ENCODE data around the gene BST1. TPM values are rescaled to one million over a fixed set of nuclear protein-coding genes. Genes with fewer than 3 reads are reported as not detected.

Gene BST1
- total RNA-seq, 1 donor from 2014 or later: 43.2 TPM

DNA sequence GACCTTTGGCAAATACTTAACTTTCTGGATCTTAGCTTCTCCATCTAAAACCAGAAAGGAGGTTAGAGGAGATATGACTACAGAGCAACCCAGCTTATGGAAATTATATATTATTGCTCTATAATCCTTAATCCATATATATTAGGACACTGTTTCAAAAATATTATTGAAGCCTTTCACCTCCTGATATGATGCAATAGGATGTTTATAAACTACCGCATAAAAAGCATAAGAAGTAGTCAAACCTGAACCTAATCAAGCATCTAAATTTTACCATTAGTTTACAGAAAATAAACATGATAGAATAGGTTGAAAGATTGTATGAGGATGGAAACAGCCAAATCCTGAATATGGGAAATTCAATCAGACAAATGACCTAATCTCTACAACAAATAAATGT lies 26.8 kb upstream of the BST1 start:
- no peak for DNase-seq (ENCODE audit: extremely low read depth, low read depth, low spot score)

GRCh38 chr4:15676899-15677298 lies 26.0 kb upstream of the BST1 start:
- DNase-seq (ENCODE audit: extremely low read depth, low read depth, low spot score): no peak

GRCh38 chr4:15677507-15677988 lies 25.3 kb upstream of the BST1 start:
- no peak for DNase-seq (ENCODE audit: extremely low read depth, low read depth, low spot score)

DNA sequence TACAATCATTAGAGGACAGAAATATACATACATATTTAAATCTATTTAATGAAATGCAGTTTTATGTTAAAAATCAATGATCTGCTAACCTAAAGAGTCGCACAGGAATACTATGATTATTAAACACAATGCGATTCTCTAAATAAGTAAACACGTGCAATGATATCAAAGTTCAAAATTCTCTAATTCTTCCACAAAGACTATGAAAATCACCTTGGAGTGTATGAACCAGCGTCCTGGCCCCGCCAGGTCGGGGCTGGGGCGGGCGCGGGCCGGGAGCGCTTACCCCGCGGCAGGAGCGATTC lies 21.8 kb upstream of the BST1 start:
- DNase-seq (ENCODE audit: extremely low read depth, low read depth, low spot score): no peak

DNA sequence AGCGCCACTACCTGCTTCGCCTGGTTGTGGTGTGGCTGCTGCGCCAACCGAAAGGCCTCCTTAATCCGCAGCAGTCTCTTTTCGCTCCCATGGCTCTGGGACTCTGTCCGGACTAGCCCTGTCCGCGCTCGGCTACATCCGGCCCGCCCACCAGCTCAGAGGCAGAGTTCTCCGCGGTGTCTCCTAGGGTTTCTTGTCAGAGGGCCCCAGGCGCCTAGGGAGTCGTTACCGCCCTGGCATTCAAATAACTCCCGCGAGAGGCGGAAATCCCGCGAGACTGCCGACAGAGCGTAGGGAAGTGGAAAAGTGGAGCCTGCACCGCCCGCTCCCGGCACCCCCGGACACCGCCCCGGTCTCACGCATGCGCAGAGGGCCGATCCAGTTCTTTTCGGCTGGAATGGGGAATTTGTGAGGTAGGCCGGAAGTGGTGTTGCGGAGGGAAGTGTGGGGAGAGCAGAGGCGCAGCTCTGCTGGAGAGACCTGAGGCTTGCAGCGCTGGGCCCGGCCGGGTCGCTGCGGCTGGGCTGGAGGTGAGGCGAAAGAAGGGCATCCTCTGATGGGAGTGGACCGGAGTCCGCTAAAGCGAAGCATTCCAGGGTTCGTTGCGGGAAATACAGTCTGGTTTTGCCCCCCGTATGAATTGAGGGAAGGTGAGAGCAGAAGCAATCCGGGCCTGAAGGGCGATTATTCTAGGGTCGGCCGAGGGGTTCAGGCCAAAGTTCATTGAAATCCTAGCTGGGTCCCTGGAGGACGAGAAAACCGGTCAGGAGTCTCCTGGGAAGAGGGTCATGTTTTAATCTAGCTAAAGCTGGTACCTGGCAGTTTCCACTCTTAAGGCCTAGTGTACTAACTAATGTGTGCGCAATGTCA lies 21.3 kb upstream of the BST1 start, which contains the start of gene FAM200B:
FAM200B (plus strand) TSS at position 456 of the 870 bp plus-strand sequence. CDS start 5,151 bp downstream, outside the sequence.
- peak; percentile 89 for DNase-seq (ENCODE audit: extremely low read depth, low read depth, low spot score)

- no peak for DNase-seq (ENCODE audit: extremely low read depth, low read depth, low spot score)
Measured at GRCh38 chr4:15682242-15683142, 20.4 kb upstream of the BST1 start.

DNA sequence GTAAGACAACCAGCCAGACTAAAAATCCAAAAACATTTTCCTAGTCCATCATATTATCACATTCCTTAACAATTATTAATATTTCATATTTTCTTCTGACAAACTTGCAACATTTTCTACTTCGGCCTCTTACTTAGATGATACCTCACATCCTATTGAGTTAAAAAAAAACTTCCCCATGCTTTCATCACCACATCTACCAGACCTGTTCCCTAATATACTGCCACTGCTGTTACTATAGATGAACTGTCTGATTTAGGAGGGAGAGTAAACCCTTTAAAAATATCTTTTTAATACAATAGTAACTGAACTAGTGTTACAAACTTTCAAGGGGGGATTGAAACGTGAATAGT lies 19.7 kb upstream of the BST1 start:
- no peak for DNase-seq (ENCODE audit: extremely low read depth, low read depth, low spot score)

GRCh38 chr4:15684498-15684897 lies 18.4 kb upstream of the BST1 start:
- DNase-seq (ENCODE audit: extremely low read depth, low read depth, low spot score): no peak

DNA sequence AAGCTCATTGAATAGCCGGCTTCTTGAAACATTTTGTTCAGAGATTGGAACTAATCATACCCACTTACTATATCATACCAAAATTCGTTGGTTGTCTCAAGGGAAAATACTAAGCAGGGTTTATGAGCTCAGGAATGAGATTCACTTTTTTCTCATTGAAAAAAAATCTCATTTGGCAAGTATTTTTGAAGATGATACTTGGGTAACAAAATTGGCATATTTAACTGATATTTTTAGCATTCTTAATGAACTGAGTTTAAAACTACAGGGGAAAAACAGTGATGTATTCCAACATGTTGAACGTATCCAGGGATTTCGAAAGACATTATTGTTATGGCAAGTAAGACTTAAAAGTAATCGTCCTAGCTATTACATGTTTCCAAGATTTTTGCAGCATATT lies 14.8 kb upstream of the BST1 start:
- DNase-seq (ENCODE audit: extremely low read depth, low read depth, low spot score): no peak

GRCh38 chr4:15689540-15689939 lies 13.3 kb upstream of the BST1 start:
- no peak for DNase-seq (ENCODE audit: extremely low read depth, low read depth, low spot score)

GRCh38 chr4:15690020-15690809 lies 12.7 kb upstream of the BST1 start:
- DNase-seq (ENCODE audit: extremely low read depth, low read depth, low spot score): peak; percentile 79

DNA sequence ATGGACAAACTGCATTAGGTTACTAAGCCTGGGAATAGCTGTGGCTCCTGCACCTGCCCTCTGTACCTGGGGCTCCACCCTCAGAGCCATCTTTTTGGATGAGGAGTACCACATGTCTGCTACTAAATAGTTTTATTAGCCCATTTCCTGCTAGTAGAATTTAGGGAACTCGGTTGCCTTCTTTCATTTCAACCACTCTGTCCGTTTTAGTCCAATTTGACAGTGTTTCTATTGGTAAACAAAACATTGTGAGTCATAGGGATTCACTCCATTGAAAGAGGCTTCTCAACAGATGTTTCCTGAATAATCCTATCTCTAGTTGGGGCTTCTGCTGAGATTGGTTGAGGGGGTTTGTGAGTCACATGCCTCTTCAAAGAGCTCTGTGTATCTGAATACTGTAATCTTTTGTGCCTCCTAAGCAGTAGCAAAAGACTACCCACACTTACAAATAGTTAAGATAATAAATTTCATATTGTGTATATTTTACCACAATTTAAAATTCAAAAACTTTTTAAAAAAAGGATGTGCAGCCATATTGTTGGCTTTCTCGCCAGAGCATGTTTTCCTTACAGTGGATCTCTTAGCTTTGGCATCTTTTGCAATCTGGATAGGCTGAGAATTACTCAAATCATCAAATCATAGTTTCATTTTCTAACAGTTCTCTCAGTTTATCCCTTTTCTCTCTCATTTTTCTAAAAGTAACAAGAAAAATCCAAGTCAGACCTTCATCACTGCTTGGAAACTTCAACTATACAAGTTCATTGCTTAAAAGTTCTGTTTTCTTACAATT lies 11.3 kb upstream of the BST1 start:
- no peak for DNase-seq (ENCODE audit: extremely low read depth, low read depth, low spot score)

DNA sequence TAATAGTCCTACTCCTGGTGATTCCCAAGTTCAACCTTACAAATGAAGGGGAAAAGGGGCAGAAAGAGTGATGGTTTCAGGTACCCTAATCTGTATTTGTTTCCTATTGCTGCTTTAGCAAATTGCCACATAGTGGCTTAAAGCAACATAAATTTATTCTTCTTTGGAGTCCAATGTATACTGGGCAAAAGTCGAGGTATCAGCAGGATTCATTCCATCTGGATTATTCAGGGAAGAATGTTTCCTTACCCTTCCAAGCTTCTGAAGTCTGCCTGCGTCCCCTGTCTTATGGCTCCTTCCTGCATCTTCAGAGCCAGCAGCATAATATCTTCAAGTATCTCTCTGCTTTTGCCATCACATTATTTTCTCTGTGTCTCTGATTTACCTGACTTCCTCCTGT lies 10.3 kb upstream of the BST1 start:
- no peak for DNase-seq (ENCODE audit: extremely low read depth, low read depth, low spot score)

DNA sequence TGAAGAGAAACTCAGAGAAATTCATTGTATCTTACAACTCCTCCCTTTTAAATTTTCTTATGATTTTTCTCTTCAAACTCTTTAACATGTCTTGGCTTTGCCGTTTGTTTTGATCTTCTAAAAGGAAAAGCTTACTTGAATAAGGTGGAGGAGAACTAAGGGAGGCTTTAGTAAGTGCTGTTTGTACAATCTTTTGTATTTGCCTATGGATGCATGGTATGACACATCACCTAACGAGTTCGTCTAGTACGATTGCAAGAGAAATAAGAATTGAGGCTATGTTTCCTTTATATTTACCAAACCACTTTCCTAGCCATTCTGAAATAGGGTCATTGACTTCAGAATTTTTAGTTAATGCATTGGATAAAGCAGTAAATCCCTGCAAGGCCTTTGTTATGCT lies 8.4 kb upstream of the BST1 start:
- DNase-seq (ENCODE audit: extremely low read depth, low read depth, low spot score): no peak

- no peak for DNase-seq (ENCODE audit: extremely low read depth, low read depth, low spot score)
Measured at GRCh38 chr4:15695240-15695699, 7.6 kb upstream of the BST1 start.

DNA sequence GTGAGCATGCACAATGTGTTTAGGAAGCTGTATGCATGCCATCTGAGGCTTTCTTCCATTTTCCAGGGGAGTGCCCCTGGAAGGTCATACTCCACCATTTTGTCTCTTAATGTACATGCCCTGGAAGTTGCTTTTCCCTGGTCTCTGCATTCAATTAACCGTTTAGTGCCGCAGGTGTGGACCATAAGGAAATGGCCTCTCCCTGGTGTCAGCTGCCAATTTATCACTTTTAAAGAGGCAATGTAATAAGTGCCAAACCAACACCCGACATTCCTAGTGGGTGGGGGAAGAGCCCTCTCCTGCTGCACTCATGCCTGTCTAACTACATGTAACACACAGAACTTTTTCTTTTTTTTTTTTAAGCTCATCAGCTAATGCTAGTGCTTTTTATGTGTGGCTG lies 7.1 kb upstream of the BST1 start:
- no peak for DNase-seq (ENCODE audit: extremely low read depth, low read depth, low spot score)

DNA sequence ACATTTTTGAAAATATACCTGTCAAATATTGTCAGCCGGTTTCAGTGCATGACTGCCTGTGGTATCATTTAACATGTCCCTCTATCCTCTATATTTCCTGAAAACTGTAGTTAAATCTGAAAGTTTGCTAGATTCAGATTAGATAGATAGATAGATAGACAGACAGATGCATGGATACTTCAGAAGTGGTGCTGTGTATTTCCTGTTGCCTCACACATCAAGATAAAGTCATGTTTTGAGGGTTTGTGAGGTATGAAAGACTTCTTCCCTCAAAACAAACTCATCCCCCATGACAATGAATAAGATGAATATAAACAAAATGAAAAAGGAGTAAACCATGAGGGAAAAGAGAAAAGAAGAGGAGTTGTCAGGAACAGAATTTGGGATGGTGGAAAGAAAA lies 6.0 kb upstream of the BST1 start:
- no peak for DNase-seq (ENCODE audit: extremely low read depth, low read depth, low spot score)

DNA sequence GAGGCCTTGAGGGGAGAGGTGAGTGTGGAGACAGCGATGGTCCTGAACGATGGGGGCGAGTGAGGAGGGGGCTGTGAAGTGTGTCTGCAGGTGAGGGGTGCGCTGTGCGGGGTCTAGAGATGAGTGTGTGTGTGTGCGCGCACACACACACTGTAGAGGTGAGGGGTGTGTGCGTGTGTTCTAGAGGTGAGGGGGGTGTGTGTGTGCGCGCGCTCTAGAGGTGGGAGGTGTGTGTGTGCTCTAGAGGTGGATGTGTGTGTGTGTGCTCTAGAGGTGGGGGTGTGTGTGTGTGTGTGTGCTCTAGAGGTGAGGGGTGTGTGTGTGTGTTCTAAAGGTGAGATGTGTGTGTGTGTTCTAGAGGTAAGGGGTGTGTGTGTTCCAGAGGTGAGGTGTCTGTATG lies 574 bp downstream of the BST1 start:
- DNase-seq (ENCODE audit: extremely low read depth, low read depth, low spot score): no peak

DNA sequence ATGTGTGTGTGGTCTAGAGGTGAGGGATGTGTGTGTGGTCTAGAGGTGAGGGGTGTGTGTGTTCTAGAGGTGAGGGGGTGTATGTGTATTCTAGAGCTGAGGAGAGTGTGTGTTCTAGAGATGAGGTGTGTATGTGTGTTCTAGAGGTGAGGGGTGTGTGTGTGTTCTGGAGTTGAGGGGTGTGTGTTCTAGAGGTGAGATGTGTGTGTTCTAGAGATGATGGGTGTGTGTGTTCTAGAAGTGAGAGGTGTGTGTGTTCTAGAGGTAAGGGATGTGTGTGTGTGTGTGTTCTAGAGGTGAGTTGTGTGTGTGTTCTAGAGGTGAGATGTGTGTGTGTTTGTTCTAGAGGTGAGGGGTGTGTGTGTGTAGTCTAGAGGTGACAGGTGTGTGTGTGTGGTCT lies 1.3 kb downstream of the BST1 start:
- DNase-seq (ENCODE audit: extremely low read depth, low read depth, low spot score): no peak

Data from glomerular endothelial cell (primary cell).